C4-2B (cell line): ENCODE measurements around the gene CIB4.

Experiments used
- ZFX ChIP-seq: fragments of 450-650 bp; IDR thresholded peaks from 2 replicates; pipeline ENCODE4 v1.6.1; 2017
- TF ChIP-seq, protein P1 (sequence below): fragments of 450-650 bp; conservative IDR thresholded peaks from 2 replicates; pipeline ENCODE4 v1.5.1; 2017; ENCODE audit warnings: mild to moderate bottlenecking

DNA sequence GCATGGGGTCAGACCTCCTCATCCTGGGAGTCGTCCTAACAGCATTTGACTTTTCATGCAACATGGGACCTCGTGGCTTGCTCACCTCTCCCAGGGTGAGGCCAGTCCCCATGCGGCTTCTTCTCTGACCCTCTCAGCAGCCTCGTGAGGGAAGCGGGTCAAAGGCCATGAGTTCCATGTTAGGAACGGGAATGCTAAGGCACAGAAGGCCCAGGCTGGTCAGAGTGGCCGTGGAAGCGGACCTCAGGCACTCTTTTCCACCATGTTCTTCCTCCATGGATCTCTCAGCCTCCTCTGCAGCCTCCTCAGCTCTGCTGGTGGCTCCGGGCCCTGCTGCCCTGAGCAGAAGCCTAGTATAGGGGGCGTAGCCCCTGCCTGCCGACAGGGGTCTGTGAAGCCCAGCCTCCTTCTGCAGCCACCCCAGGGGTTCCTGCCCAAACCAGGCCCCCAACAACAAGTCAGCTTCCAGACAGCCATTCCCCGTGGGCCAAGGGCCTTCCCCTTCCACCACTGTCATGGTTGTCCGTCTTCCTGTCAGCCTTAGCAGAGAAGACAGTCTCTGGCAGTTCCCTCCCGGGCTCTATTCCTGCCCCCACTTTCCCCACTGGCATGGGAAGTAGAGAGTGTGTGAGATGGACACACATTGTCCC lies 103.2 kb downstream of the CIB4 start:
- TF ChIP-seq, protein P1, sequence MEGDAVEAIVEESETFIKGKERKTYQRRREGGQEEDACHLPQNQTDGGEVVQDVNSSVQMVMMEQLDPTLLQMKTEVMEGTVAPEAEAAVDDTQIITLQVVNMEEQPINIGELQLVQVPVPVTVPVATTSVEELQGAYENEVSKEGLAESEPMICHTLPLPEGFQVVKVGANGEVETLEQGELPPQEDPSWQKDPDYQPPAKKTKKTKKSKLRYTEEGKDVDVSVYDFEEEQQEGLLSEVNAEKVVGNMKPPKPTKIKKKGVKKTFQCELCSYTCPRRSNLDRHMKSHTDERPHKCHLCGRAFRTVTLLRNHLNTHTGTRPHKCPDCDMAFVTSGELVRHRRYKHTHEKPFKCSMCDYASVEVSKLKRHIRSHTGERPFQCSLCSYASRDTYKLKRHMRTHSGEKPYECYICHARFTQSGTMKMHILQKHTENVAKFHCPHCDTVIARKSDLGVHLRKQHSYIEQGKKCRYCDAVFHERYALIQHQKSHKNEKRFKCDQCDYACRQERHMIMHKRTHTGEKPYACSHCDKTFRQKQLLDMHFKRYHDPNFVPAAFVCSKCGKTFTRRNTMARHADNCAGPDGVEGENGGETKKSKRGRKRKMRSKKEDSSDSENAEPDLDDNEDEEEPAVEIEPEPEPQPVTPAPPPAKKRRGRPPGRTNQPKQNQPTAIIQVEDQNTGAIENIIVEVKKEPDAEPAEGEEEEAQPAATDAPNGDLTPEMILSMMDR: no peak
- TF ChIP-seq ZFX: no peak
